NCI-H345 (cell line): ENCODE measurements around the gene HSD3B2.
A peak's percentile ranks its signal among the peaks of the same experiment; 100 is the strongest.
"Not testable (repeated sequence)": the region's sequence is repeated elsewhere in the genome, so short reads cannot be mapped to it uniquely, and the experiment has no call there.

Experiments
- DNase-seq: peaks from one replicate; lab custom pipeline; 2025; lab: John Stamatoyannopoulos, UW

HSD3B2 gene

DNA sequence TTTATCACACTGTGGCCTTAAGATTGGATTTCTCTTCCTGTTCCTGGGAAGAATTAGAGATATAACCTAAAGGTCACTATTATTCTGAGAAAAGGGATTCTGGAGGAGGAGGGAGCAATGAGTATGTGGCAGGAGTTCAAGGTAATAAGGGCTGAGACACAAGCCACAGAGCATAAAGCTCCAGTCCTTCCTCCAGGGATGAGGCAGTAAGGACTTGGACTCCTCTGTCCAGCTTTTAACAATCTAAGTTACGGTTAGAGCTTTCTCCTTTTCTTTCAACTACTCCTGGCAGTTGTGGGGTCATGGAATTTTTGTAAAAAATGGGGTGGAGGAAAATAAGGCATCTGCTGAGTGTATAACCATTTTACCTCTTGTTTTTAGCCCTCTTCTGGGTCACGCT is at the start of gene HSD3B2:
TSS of gene HSD3B2 (plus strand) at position 201 of the 400 bp plus-strand sequence. CDS start 270 bp downstream, outside the sequence.
- DNase-seq, result no peak

DNA sequence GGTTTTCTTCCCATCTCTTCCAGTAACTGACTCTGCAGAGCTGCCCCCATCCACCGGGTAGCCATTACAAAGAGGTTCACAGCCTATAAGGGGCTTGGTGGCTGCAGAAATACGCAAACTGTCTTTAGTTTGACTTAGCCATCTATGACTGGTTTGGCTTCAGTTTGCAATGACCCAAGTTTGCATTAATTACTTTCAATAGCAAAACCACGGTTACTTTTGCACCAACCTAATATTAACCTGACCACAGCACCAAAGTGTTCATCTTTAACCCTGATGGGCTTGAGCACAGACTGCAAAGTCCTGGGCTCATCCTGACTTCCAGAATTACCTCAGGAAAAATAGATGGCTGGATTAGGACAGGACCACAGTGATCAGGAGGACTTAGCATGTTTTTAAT is 48.5 kb upstream of the HSD3B2 start:
- DNase-seq, result no peak

DNA sequence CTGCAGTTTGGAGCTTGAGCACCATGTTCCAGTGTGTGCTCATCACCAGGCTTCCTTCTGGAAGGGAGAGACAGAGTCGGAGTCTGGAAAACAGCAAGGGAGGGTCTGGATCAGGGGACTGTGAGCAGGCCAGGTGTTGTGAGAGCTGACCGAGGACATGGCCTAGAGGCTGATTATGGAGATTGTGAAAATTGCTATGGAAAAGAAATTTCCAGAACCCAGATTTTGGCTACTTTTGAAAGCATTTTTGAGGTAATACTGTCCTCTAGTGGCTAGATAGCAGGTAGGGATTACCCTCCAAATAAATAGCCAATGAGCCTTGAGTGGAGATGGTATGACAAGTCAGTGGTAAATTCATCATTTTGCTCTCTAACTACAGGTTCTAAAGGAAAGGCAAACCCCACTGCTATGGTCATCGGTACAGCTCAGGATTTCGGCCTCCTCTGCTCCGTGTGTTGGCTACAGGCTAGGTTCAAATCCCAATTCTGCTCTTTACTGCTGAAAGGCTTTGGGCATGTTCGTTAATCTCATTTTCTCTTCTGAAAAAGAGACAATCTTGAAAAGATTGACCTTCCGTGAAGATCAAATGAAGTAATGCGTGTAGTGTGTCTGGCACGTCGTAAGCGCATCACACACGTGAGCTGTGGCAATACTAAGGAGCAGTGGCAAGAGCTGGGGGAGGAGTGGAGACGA is 47.4 kb upstream of the HSD3B2 start:
- peak; percentile 18 for DNase-seq

DNA sequence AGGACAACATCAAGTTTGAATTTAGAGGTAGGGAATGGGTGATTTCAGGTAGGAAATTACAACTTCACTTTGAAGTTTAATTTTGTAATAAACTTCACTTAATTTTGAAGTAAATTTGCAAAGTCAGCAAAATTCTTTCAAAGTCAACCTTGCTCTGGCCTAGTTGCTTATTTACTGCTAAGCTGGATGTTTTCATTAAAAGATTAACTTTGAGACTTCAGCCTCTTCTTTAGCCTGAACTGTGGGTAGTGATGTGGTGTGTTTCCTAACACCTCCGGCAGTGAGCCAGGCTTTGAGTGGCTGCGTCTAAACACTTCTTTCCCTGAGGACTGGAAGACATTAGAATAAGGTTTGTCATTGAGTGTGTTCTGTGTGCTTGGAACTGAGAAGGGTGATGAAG is 46.4 kb upstream of the HSD3B2 start, which contains the start of gene HAO2:
TSS of gene HAO2 (plus strand) at position 232 of the 400 bp plus-strand sequence. CDS start 12,301 bp downstream, outside the sequence.
- no peak for DNase-seq

DNA sequence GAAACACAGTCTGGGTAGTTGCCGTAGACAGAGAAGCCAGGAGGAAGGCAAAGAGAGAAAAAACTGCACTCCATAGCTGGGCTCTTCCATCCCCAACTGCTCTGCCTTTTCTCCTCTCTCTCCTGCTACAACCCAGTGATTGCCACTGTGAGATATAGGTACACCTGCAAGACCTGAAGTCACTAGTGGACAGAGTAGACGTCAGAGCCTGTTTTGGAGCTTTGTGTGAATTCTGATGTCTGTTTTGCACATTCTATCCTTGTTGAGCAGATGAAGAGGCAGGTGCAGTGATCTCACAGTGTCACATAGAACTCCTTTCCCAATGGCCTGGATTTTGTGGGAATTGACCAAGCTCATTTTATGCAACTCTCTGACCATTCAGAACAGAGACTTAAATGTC is 44.2 kb upstream of the HSD3B2 start:
- DNase-seq, result no peak

DNA sequence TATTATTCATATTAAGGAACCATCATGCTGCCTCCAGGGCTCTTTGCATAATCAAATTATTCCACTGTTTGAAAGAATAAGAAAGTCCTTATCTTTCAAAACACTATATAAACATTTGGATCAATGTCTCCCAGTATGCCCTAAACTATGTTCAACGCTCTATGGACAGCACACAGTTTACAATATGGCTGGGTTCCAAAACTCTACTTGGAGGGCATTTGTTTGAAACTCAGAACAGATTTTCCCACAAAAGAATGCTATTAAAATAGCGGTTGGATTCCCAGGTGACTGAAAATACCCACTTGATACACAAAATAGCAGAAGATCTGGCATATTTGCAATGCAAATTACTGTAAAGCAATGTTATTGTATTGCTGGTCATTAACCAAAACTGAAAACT is 43.1 kb upstream of the HSD3B2 start:
- DNase-seq, result peak; percentile 6

DNA sequence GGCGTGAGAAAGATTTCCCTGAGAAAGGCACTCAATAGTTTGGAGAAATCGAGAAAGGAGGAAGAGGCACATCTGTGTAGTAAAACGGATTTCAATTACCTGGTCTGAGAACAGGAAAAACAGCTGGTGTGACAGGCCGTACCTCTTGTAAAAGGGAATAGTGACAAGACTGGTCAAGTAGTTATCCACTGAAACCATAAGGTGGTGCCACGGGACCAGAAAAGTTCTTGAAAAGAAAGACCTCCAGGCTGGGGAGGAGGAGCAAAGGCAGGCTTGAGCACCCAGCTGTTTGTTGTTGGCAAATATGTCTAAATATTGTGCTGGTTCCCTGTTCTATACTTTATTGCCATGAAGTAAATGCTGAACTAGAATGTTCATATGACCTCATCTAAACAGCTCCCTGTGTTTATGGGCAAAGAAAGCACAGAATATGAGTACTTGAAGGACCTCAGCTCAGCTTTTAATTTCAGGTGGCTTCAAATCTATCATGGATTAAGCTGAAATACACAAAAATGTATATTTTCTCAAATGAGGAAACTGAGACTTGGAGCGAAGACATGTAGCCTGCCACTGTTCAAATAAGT is 42.4 kb upstream of the HSD3B2 start:
- DNase-seq, result no peak

DNA sequence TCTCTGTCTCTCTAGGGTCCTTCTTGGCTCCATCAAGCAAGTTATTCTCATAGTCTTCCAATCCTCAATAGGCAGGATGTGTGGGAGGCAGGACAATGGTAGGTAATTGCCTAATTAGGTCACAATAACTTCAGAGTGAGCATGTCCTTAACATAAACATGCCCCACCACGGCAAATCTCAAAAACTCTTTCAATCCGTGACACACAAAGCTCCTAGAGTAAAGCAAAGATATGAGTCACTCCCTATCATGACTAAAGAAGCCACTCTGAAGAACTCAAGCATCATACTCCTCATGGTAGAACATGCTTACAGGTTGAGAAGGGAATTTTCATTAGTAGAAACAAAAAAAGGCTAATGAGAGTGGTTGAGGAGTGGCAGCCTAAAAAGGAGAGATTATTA is 41.5 kb upstream of the HSD3B2 start:
- no peak for DNase-seq

DNA sequence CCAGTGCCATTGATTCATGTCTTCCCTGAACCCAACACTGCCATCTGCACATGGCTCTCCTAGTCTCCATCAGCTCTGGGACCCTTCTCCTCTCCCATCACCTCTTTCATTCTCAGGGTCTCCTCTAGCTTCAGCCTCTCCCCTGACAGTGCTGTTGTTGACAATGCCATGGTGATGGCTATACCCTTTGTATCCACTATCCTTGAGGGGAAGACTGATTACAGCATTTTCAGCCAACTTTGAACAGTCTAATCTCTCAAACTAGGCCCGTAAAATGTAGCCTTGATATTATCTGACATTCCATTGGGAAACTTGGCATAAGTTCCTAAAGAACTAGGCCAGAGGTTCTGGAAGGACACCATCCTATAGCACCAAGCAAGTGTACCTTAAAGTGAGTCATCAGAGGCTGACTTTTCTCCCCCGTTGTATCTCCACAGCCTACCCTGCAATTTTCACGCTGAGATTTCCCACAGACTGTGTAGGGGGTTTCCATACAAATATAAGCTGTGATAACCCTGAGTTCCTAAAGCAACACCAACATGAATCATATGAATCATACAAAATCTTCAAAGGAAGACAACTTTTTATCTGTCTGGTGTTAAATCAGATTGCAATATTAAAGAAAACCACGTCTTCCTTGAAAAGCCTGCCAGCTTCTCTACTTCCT is 40.6 kb upstream of the HSD3B2 start:
- DNase-seq, result no peak

DNA sequence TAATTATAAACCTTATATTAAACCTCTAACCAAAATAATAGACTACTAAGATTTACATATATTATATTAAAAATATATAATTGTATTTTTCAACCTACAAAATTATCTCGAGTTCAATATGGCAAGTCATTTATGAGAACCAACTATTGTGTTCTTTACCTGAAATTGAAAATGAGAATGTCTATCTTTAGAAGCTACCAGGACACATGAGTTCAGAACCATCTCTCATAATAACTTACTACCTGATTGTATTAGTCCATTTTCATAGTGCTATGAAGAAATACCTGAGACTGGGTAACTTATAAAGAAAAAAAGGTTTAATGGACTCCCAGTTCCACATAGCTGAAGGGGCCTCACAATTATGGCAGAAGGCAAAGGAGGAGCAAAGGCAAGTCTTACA is 39.6 kb upstream of the HSD3B2 start:
- DNase-seq, result no peak

DNA sequence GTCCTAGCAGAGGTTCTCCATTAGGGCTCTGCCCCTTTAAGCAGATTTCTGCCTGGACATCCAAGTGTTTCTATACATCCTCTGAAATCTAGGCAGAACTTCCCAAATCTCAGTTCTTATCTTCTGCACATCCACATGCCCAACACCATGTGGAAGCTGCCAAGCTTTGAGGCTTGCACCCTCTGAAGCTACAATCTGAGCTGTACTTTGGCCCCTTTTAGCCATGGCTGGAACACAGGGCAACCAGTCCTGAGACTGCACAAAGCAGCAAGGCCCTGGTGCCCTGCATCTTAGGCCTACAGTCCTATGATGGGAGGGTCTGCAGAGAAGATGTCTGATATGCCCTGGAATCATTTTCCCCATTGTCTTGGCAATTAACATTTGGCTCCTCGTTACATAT is 38.4 kb upstream of the HSD3B2 start:
- DNase-seq, result no peak

DNA sequence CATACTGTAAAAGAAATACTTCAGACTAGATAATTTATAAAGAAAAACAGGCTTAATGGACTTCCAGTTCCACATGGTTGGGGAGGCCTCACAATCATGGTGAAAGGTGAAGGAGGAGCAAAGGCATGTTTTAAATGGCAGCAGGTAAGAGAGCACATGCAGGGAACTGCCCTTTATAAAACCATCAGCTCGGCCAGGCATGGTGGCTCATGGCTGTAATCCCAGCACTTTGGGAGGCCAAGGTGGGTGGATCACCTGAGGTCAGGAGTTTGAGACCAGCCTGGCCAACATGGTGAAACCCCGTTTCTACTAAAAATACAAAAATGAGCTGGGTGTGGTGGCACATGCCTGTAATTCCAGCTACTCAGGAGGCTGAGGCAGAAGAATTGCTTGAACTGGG is 37.4 kb upstream of the HSD3B2 start:
- DNase-seq, result not testable (repeated sequence)

DNA sequence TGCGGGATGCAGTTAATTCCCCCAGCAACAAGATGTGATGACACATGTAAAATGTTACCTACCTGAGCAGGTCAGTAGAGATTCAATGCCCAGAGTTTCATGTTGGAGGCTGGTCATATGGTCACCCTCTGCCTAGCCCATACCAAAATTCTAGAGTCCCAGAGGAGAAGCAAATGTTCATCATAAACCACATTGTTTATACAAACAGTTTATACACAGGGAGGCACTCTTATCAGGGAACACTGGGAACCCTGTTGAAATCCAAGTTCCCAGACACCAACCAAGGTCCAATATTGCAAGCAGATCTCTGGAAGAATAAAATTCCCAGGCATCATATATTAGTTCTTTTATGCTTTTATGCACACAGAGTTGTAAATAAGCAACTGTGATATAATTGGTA is 35.8 kb upstream of the HSD3B2 start:
- DNase-seq, result no peak

DNA sequence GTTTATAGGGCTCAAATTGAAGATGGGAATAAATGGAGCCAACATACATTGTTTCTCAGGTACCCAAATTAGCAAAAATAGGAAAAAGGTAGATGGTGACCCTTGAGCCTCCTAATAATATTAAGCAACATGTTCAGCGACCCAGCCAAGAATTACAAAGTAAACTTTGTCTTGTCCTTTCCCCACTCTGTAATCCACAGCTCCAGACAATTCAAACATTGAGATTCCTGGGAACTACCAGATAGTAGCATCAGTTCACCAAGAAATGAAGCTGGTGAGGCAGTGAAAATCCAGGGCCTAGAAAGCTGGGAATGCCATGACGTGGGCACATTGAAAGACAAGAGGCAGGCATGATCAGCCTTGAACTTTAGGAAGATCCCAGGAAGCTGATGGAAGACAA is 34.6 kb upstream of the HSD3B2 start:
- no peak for DNase-seq

DNA sequence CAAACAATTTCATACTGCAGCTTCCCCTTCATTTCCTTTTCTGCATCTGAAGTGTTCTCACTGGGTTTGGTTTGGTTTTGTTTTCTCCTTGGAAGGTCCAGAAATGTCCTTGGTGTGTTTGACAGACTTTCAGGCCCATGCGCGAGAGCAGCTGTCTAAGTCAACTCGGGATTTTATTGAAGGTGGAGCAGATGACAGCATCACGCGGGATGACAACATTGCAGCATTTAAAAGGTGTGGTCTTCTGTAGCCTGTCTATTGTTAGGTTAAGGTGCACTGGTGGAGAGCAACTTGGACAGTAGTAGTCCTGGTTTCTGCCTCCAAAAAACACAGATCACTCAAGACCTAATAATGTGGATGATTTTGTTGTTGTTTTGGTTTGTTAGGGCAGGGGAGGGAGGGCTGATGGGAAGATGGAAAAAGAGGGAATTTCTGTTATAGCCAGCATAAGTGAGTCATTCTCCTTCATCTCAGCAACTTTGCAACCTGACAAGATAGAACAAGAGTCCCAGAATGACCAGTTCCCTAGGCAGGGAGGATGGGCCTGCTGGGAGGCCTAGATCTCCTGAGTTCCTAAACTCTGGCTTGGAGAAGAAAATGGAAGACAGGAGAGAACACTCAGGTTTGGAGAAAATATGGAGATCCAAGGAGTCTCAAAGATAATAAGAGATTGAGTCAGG is 33.8 kb upstream of the HSD3B2 start:
- no peak for DNase-seq

DNA sequence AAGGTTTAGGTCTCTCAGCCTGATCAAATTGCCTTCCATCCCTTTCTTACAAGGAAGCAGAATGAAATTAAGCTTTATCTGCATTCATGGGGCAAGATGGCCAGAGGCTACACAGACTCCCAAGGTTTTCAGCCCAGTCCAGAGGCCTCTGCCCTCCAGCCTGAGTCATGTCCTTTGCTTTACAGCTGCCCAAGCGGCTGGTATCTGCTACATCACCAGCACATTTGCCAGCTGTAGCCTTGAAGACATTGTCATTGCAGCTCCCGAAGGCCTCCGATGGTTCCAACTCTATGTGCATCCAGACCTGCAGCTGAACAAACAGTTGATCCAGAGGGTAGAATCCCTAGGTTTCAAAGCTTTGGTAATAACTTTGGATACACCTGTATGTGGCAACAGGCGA is 30.4 kb upstream of the HSD3B2 start:
- no peak for DNase-seq

DNA sequence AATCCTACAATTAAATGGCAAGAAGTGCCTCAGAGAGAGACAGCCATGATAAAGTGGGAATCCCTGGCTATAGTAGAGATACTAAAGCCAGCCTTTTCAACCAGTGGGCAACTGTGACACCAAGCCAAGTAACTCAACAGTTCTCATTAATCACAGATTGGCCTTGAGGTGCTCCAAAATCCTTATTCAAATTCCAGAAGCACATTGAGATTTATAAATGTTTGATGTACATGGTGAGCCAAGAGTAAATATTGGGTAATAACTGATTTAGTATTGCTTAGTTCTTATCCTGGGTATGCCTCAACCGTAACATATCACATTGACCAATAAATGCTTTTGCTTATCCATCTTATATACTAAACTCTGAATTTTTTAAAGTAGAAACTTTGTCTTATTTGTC is 29.3 kb upstream of the HSD3B2 start:
- DNase-seq, result no peak

DNA sequence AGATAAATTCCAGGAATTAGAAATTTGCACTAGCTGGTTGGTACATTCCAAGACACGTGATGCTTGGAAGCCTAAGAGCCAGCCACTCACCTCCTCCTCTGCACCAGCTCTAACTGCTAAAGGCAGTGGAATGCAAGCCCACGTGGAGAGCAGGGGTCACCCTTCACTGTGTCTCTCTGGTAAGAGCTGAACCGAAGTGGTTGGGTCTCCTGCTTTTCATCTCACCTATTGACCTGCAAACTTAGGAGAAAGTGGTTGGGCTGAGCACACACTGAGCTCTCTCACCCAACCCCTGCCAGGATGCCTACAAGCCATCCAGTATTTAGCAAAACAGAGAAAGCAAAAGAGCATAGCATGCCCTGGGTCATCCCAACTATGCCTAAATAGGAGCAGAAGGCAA is 27.1 kb upstream of the HSD3B2 start:
- no peak for DNase-seq

DNA sequence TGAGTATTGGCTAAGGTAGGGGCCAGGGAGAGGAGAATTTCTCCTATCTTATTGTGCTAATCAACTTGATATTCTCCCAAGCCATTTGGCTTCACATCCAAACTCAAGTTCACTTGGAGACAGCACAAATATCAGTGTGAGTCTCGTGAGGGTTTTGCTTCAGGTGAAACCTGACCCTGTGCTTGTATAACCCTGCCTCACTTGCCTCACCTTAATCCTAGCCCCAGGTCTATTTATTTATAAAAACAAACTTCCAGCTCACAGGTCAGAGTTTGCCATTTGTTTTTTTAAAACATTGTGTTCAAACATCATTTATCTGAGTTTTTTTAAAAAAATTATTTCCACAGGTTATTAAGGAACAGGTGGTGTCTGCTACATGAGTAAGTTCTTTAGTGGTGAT is 26.5 kb upstream of the HSD3B2 start:
- no peak for DNase-seq

DNA sequence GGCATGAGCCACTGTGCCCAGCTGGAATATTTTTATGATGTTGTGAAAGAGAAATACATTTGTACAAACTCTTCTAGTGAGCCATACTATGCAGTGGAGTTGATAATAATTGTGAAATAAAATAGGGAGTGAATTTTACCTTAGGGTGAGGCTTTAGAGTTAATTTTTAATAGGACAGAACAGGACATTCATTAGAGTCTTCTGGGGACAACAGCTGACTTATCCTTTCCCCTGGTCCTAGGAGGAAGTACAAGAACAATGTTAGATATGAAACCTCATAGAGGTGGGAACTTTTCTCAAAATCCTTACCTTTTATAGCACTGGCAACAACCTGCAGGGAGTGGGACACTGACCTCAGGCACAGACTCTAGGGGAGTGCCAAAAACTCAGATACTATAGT is 24.4 kb upstream of the HSD3B2 start:
- DNase-seq, result no peak

DNA sequence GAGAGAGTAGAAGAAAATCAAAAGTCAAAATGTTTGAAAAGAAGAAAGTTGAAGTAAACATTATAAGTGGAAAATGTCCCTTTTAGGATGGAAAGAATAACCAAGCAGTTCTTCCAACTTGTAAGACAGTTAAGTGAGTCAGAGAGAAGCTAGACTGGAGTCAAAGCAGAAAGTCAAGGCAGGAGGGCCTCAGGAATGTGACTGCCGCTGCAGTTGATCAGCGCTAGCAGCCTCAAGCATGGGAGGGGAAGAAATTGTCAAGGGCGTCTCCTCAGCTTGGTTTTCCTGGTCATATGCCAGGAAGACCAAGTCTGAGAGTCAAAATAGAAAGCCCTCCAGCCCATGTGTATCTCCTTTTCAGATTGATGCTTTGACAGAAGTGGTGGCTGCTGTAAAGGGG is 23.2 kb upstream of the HSD3B2 start:
- DNase-seq, result no peak

DNA sequence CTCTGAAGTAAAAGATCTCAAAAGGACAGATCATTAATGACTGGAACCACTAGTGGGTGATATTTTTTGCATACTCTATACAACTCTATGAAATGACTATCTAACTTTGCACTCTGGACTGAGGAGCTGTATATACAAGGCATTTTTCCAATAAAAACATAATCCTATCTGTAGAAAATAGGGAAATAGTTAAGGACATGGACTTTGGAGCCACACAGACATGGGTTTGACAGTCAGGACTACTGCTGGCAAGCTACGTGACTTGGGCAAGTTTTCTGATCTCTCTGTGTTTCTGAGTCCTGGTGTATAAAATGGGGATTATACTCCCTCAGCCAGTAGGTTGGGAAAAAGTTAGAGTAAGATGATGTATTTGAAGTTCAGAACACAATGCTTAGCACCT is 20.9 kb upstream of the HSD3B2 start:
- DNase-seq, result no peak

DNA sequence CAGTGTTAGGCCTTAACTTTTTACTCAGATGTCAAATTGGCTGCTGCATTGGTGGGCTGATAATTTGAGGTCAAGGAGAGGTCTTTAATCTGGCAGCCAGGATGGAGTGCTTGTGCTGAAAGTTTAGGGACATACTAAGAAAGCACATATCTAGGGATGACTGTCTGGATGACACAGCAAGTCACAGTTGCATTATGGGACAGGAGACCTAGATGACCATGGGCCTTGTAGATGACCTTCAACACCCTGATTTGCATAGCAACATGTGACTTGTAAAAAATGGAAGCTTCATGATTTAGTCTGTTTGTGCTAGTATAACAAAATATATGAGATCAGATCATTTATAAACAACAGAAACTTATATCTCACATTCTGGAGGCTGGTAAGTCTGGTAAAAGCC is 18.0 kb upstream of the HSD3B2 start:
- DNase-seq, result no peak
